Left renal cortex interstitium (tissue), 4 donors: ENCODE measurements around the gene CD302. TPM values are rescaled to one million over a fixed set of nuclear protein-coding genes. Genes with fewer than 3 reads are reported as not detected.
A peak's percentile ranks its signal among the peaks of the same experiment; 100 is the strongest.
"Not testable (repeated sequence)": the region's sequence is repeated elsewhere in the genome, so short reads cannot be mapped to it uniquely, and the experiment has no call there.

ENCODE experiments used
- DNase-seq, 4 donors: peaks; one replicate each; pipeline ENCODE4 v3.0.0-alpha.2; 2013; ENCODE audit warnings: low read depth in 4 of 4, low spot score in 2 of 4, missing footprints in 1 of 4
- polyA plus RNA-seq, 4 donors: library from polyadenylated mRNA; unstranded; fragments of 120-200 nt; gene quantifications; one replicate each; pipeline ENCODE4 v1.2.1, GENCODE V29; 2013; ENCODE audit not compliant: insufficient read length in 4 of 4

The CD302 gene
- 10 to 100 TPM; 10.3 to 16.1 (median 13.6) TPM for polyA plus RNA-seq

DNA sequence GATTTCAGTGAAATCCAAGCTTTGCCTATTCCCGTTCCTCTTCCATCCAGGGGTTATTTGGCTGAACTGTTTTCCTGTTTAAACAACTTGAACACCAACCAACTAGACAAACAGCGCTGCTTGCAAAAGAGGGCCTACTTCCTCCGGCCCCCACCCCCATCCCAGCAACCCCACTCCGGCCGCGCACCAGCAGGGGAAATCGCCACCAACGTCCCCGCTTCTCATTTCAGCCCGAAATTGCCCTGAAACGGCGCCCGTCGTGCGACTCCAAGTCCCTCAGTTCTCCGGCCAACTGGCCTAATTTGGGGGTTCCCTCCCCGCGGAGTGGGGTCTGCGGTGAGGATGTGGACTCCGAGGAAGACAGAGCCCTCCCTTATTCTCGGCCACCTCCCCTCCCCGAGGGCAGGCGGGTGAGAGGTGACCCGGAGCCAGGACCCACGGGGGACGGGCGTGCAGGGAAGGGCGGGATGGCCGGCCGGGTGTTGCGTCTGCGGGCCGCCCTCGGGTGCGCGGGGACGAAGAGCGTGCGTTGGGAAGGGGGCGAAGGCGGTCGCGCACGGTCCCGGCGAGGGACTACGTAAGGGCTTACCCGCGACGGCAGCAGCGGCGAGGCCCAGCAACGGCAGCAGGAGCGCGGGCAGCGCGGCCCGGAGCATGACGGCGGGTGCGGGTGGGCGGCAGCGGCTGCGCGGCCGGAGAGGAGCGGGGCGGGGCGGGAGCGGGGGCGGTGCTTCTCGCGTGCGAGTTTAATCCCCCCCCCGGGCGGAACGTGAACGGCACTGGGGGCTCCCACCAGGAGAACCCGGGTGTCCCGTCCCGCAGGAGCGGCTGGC lies at the start of gene CD302:
CD302 (minus strand) TSS at position 666 of the 833 bp plus-strand sequence; CDS start at position 656, 10 bp downstream.
- DNase-seq = peak in 3 of 4 donors; percentile 24 to 34 (median 27)

DNA sequence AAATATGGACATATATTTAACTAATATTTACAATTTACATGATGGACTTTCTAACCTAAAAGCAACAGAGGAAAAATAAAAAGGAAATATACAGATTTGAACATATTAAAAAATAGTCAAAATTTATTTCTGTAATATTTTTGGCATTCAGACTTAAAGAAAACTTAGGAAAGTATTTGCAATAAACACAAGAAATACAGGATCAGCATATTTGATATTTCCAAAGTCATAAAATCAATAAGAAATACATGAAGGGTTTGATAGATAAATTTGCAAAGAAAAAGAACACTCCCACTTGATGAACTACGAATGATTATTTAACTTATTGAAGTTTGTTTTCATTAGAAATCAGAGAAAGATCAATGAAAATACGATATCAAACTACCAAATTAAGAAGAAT lies 48.6 kb upstream of the CD302 start:
- no peak for DNase-seq

DNA sequence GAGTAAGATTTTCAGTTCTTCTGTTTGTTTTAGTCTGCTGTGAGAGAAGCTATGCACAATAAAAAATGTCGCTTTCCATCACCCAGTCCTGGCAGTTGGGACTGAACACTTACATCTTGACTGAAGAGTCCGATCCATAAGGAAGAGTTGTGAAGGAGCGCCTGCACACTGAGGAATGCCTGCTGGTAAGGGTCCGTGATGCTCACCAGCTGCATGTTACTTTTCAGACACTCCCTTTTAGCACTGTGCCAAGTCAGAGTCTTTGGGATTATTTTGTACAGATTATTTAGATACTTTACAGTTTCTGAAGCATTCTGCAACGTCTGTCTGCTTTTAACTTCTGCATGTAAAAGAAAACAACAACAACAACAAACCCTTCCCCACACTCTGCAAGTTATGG lies 42.6 kb upstream of the CD302 start:
- DNase-seq = no peak

GRCh38 chr2:159832858-159833257 lies 34.9 kb upstream of the CD302 start:
- no peak for DNase-seq

- no peak for DNase-seq
These were observed 34.0 kb upstream of the CD302 start for GRCh38 chr2:159832026-159832425.

- no peak for DNase-seq
These were observed 31.4 kb upstream of the CD302 start for GRCh38 chr2:159829376-159829775.

DNA sequence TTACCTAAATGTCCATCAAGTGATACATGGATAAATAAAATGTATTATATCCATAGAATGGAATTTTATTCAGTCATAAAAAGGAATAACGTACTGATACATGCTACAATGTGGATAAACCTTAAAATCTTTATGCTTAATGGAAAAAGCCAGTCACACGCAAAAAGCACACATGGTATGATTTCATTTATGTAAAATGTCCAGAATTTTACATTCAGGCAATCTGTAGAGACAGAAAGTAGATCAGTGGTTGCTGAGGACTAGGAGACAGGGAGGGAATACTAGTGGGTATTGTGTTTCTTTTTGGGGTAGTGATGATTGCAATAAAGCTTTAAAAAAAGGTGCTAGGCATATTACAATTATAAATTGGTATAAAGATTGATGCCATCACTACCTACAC lies 30.7 kb upstream of the CD302 start:
- DNase-seq = no peak

- not testable (repeated sequence) for DNase-seq
These were observed 24.4 kb upstream of the CD302 start for GRCh38 chr2:159822478-159822833.

DNA sequence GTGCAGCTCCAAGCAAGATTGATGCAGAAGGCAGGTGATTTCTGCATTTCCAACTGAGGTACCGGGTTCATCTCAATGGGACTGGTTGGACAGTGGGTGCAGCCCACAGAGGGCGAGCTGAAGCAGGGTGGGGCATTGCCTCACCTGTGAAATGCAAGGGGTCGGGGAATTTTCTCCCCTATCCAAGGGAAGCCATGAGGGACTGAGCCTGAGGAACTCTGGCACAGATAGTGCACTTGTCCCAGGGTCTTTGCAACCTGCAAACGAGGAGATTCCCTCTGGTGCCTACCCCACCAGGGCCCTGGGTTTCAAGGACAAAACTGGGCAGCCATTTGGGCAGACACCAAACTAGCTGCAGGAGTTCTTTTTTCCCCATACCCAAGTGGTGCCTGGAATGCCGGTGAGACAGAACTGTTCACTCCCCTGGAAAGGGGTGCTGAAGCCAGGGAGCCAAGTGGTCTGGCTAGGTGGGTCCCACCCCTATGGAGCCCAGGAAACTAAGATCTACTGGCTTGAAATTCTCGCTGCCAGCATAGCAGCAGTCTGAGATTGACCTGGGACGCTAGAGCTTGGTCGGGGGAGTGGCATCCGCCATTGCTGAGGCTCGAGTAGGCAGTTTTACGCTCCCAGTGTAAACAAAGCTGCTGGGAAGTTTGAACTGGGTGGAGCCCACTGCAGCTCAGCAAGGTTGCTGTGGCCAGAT lies 23.9 kb upstream of the CD302 start:
- not testable (repeated sequence) for DNase-seq

DNA sequence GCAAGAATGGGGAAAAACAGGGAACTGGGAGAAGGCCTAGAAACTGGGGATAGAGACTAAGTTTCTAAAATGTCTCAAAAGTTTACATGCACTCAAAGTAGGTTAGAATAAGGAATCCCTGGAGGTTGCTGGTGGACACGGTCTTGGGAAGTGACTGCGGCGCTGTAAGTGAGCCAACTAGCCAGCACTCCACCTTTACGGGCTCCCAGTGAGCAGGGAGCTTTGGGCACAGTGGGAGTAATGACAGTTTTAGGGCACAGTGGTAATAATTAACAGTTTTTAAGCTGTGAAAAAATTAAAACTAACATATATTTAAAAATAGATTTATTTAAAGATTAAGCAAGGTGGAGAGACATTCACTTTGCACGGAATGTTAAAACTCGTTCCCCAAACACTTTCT lies 20.9 kb upstream of the CD302 start:
- no peak for DNase-seq

GRCh38 chr2:159817283-159817682 lies 19.3 kb upstream of the CD302 start:
- no peak for DNase-seq

DNA sequence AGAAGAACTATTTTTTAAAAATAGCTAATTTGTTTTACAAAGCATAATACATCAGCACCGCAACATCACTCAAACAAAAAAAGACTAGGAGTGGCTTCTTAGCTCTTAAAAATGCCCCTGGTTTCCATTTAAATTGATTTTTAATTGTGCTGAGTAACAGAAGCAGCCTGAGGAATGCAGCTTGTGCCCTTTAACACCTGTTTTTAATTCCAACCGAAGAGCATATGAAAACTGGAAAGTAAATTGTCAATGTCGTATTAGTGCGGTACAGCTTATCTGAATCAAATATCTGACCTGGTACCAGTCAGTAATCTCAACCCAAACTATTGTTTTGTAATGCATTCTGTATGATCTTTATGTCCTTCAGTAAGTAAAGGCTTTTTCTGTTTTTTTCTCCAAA lies 13.2 kb upstream of the CD302 start:
- no peak for DNase-seq

- no peak for DNase-seq
These were observed 10.0 kb upstream of the CD302 start for GRCh38 chr2:159808032-159808425.

GRCh38 chr2:159807183-159808031 lies 9.4 kb upstream of the CD302 start:
- no peak for DNase-seq

DNA sequence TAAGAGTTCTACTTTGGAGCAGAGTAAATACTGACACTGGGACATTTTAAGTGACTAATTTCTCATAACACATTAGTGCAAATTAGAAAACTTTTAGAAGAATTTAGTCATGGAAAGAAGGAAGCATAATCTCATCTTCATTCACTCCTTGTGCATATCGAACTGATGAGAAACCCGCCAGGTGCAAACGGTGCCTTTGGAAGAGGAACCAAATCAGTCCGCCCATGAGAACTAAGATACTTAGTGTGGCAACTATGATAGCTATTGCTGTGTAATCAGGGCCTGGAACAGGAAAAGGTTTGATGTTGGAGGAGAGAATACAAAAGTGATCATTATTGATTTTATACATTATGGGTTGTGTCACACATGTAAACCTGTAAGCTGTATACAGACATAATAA lies 6.9 kb upstream of the CD302 start:
- no peak for DNase-seq

GRCh38 chr2:159803235-159803962 lies 5.4 kb upstream of the CD302 start:
- no peak for DNase-seq

- DNase-seq = no peak
These were observed 4.7 kb upstream of the CD302 start for GRCh38 chr2:159802673-159803072.

DNA sequence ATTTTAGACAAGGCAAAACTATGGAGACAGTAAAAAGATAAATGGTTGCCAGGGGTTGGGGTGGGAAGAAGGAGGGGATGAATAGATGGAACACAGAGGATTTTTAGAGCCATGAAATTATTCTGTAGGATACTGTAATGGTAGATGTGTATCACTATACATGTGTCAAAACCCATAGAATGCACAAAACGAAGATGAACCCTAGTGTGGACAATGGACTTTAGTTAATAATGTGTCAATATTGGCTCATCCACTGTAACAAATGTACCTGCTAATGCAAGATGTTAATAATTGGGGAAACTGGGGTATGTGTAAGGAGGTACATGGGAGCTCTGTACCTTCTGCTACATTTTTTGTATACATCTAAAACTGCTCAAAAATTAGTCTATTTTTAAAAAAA lies 1.8 kb upstream of the CD302 start:
- no peak for DNase-seq

- DNase-seq = no peak
These were observed 343 bp upstream of the CD302 start for GRCh38 chr2:159798376-159798725.

GRCh38 chr2:159797225-159797542 lies 824 bp downstream of the CD302 start:
- DNase-seq = peak in 1 of 4 donors; percentile 14
